Measurements from ENCODE around the gene DCDC1. TPM values are rescaled to one million over a fixed set of nuclear protein-coding genes. Genes with fewer than 3 reads are reported as not detected.

Gene DCDC1
- total RNA-seq, 4 donors from 2014 or later: 0.05 to 0.81 (median 0.42) TPM; not detected in 1

DNA sequence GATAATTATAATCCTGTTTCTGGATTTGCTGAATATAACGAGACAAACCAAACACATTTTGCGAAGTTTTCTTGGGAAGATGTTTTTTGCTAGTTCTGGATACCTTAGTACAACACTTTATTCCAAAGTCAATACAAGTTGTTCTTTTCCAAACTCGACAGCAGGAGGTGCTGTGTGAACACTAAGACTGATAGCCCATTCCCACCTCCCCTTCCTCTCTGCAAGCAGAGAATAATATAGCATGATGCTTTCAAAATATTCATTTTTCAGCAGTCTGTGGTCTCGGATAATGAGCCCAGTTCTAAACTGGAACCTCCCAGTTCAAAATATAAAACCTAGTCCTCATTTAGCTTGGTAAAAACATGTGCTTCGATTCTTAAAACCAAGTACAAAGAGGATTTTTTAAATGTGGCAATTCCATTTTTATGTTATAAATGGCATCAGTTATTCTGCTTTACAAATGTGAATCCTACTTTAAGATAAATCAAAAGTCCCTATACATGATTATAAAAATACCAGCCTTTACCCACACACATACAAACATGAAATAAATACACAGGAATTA, 129.1 kb downstream of the DCDC1 start:
- WGBS, 2 donors: 21 to 24% methylated on average over 5 of the region's 5 CpGs
- DNase-seq (ENCODE audit: low spot score in 2 of 2): no peak
- H3K4me3 ChIP-seq (ENCODE audit: low read depth, poor library complexity, severe bottlenecking): no peak overlapping the region
- no peak for TF ChIP-seq POLR2A (IDR thresholded peaks at IDR 0.05)
- no peak for TF ChIP-seq CTCF (IDR thresholded peaks at IDR 0.05)
- intact Hi-C loops (cut with DNase I; ENCODE audit: low total_unique reads): no loop called here

DNA sequence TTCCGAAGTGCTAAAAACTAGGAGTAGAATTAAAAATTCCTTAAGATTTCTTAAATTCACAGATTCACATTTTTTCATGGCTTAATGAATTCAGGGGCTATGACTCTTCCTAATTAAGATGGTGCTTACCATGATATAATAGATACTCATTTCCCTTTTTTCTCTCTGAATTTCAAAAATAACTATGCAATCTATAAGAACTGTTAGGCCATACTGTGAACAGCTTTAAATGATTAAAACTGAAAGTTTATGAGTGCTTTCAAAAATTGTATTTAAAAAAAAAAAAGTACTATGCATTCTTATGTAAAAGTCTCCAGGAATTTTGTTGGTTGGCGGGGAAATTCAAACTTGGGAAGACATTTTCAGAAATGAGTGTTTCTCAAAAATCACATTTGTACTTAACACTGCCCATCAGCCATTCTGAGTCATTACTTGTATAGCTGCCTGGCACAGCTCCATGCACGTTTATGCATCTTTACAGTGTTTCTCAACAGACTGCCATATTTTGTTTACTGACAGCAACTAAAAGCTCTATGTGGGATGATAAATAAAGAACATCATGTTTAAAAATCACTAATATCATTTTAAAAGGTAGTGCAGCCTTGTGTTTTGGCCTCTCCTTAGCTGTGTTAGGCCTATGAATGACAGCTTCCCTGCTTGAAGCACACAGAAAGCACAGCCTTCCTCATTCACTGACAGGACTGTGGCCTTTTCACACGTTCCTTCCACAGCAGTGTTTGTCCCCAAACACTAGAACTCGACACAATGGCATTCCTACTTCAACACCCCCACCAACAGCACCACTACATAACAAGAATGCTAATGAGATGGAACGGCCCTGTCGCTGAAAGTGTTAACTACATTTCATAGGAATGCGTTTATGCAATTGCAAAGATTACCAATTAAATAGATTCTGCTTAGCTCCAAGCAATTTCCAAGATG, 131.4 kb downstream of the DCDC1 start:
- WGBS, 2 donors: 46 to 54% methylated on average over 8 of the region's 8 CpGs
- no peak for DNase-seq (ENCODE audit: low spot score in 2 of 2)
- intact Hi-C loops (cut with DNase I; ENCODE audit: low total_unique reads): no loop called here
- no peak for TF ChIP-seq CTCF (IDR thresholded peaks at IDR 0.05)
- no peak for TF ChIP-seq POLR2A (IDR thresholded peaks at IDR 0.05)
- no peak overlapping the region for H3K4me3 ChIP-seq (ENCODE audit: low read depth, poor library complexity, severe bottlenecking)

DNA sequence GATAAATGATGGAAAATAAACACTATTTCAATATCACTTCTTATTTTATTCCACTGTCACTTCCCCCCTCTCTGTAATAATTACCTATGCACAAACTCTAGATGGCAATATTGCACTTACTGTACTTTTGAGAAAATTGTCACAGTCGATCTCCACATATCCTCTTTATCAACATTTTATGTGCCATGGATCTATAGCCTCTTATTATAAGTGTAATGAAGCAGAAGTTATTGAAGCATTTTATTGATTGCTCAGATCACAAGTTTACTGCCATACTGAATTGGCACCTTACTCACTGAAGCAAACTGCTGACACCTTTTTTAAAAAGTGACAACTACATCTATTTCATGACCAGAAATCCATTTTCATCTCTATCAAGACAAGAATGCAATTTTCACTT, 133.4 kb downstream of the DCDC1 start:
- 0 to 9% methylated on average over 1 of the region's 1 CpG for WGBS, 2 donors
- intact Hi-C loops (cut with DNase I; ENCODE audit: low total_unique reads): no loop called here
- TF ChIP-seq CTCF (IDR thresholded peaks at IDR 0.05) (no peak), POLR2A (IDR thresholded peaks at IDR 0.05) (no peak)
- H3K4me3 ChIP-seq (ENCODE audit: low read depth, poor library complexity, severe bottlenecking): no peak overlapping the region
- no peak for DNase-seq (ENCODE audit: low spot score in 2 of 2)

DNA sequence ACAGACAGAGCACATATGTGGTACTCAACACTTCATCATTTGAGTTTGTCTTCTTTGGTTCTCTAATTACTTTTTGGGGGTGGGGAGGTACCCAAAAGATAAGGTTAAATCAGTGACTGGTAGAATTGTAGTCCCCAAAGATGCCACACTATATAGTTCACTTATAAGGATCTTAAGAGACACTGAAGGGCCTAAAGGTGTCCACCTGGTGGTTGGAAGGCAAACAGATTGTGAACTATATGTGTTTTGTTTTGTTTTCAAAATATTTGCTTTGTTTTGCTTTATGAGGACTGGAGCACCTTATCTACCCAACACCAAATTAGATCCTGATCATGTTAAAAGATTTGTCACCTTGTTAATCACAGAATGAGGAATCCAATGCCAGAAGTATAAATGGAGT, 136.1 kb downstream of the DCDC1 start:
- intact Hi-C loops (cut with DNase I; ENCODE audit: low total_unique reads): loop anchor here (5.0 kb wide), 1 partner anchor 126 kb away; no protein-coding TSS in a partner anchor
- no peak overlapping the region for H3K4me3 ChIP-seq (ENCODE audit: low read depth, poor library complexity, severe bottlenecking)
- no peak for TF ChIP-seq CTCF (IDR thresholded peaks at IDR 0.05)
- no peak for TF ChIP-seq POLR2A (IDR thresholded peaks at IDR 0.05)
- no peak for DNase-seq (ENCODE audit: low spot score in 2 of 2)

DNA sequence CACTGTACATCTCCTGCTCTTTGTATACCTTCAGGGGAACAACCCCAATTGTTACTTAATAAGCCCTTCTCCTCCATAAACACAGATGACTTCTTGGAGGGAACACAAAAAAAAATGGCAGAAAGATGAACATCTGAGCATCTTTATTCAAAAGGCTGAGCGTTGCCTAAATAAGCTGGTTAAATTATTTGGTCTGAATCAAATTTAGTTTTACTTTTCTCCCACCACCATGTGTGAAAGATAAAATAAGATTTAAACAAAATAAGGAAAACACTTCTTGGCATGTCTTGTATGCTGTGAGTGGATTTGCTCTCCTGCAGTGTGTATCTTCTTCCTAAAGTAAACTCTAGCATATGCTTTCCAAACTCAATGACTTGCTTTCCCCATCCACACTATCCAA, 137.9 kb downstream of the DCDC1 start:
- DNase-seq (ENCODE audit: low spot score in 2 of 2): no peak
- TF ChIP-seq CTCF (IDR thresholded peaks at IDR 0.05): no peak
- no peak for TF ChIP-seq POLR2A (IDR thresholded peaks at IDR 0.05)
- 76 to 90% methylated on average over 1 of the region's 1 CpG for WGBS, 2 donors
- no peak overlapping the region for H3K4me3 ChIP-seq (ENCODE audit: low read depth, poor library complexity, severe bottlenecking)
- intact Hi-C loops (cut with DNase I; ENCODE audit: low total_unique reads): loop anchor here (5.0 kb wide), 1 partner anchor 124 kb away; no protein-coding TSS in a partner anchor

All from lower leg skin (tissue), 4 donors.